Measurements from ENCODE around the gene ZNF879. TPM values are rescaled to one million over a fixed set of nuclear protein-coding genes. Genes with fewer than 3 reads are reported as not detected.

Gene ZNF879
- total and polyA plus RNA-seq, 7 donors = 1.9 to 6.6 (median 3.0) TPM

DNA sequence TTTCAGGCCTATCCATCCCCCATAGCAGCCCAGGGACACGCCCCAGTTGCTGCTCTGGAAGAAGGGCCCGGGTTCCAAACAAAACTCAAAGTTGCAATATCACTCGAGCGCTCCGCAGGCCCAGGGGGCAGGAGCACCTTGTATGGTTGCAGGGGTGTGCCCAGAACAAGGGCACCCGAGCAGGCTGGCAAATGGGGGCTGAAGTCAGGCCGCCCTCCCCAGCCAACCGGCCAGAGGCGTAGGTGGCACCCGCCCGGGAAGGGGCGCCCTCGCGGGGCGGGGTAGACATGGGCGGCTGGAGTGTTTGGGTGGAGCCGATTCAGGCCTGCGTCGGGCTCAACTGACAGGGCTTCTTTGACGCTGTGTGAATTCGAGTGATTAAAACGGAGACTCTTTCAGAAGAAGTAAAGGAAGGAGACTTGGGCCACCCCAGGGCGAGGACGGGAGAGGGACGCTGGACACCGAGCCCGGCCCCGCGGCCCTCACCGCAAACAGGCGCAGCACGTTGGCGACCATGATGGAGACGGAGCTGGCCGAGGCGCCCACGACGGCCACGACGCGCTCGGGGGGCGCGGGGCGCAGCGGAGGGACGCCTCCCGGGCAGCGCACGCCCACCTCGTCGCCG, 29.5 kb upstream of the ZNF879 start:
- intact Hi-C loops (cut with DNase I) = no loop called here
- TF ChIP-seq CTCF (IDR thresholded peaks at IDR 0.05) = no peak
- 21 to 27% (median 23%) methylated on average over 34 to 53 of the region's 53 CpGs for WGBS, 3 donors
- Histone ChIP-seq H3K4me3 (no peak overlapping the region), H3K9me3 (no peaks in the 10 kb centered on the region), H3K27me3 (ENCODE audit: insufficient read depth in 3 of 3, low read length in 2 of 3) (peaks cover 0 to 38% (median 22%) of the 10 kb centered on the region in 3 donors), H3K4me1 (no peaks in the 10 kb centered on the region), H3K27ac (no peak overlapping the region), H3K36me3 (ENCODE audit: insufficient read depth in 1 of 2, low read depth in 1 of 2) (no peaks in the 10 kb centered on the region)
- no peak for ATAC-seq
- DNase-seq = no peak

GRCh38 chr5:178994580-178995340, 28.8 kb upstream of the ZNF879 start, which contains the start of gene GRM6:
TSS of gene GRM6 (minus strand) at chr5:178995320. CDS start at chr5:178994944, 376 bp downstream.
- Histone ChIP-seq H3K4me3 (no peak within 1 kb of the TSS), H3K27ac (no peak within 1 kb of the TSS), H3K9me3 (no peaks in the 10 kb centered on the region)

GRCh38 chr5:178995341-178995690, 28.3 kb upstream of the ZNF879 start:
- Histone ChIP-seq H3K27ac (no peak overlapping the region), H3K9me3 (peaks cover 3% of the 10 kb centered on the region), H3K36me3 (ENCODE audit: insufficient read depth in 1 of 2, low read depth in 1 of 2) (no peaks in the 10 kb centered on the region), H3K4me1 (no peaks in the 10 kb centered on the region), H3K27me3 (ENCODE audit: insufficient read depth in 3 of 3, low read length in 2 of 3) (peaks cover 0 to 38% (median 22%) of the 10 kb centered on the region in 3 donors), H3K4me3 (no peak overlapping the region)
- intact Hi-C loops (cut with DNase I) = no loop called here
- DNase-seq (no peak), ATAC-seq (no peak)
- no peak for TF ChIP-seq CTCF (IDR thresholded peaks at IDR 0.05)
- 8 to 12% (median 11%) methylated on average over 6 of the region's 6 CpGs for WGBS, 3 donors

More at GRCh38 chr5:178994580-178995340, 28.8 kb upstream of the ZNF879 start, which contains the start of gene GRM6:
- Histone ChIP-seq H3K4me1 (no peaks in the 10 kb centered on the region), H3K27me3 (ENCODE audit: insufficient read depth in 3 of 3, low read length in 2 of 3) (peaks cover 0 to 38% (median 22%) of the 10 kb centered on the region in 3 donors), H3K36me3 (ENCODE audit: insufficient read depth in 1 of 2, low read depth in 1 of 2) (no peaks in the 10 kb centered on the region)
- DNase-seq (no peak), ATAC-seq (no peak)
- 1 to 2% (median 1%) methylated on average over 41 to 97 of the region's 97 CpGs for WGBS, 3 donors
- intact Hi-C loops (cut with DNase I) = no loop called here
- no peak for TF ChIP-seq CTCF (IDR thresholded peaks at IDR 0.05)

DNA sequence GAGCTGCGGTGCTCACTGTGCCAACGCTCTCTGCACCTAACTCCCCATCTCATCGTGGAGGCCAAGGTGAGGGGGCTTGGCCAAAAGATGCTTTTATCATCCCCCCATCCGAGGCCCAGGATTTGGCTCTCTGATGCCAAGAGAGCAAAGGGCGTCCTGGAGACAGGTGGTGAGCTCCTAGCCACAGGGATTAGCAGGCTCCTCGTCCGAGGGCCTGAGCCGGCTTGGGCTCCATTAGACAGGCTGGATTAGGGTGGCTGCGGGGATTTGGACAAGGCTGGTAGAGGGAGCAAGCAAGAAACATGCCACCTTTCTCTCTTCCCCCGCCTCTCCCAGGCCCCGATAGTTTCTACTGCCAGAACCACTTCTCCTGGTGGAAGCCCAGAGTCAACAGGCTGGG, 27.4 kb upstream of the ZNF879 start:
- no peaks in the 10 kb centered on the region for H3K4me1 ChIP-seq
- peaks cover 0 to 38% (median 20%) of the 10 kb centered on the region in 3 donors for H3K27me3 ChIP-seq (ENCODE audit: insufficient read depth in 3 of 3, low read length in 2 of 3)
- H3K36me3 ChIP-seq (ENCODE audit: insufficient read depth in 1 of 2, low read depth in 1 of 2) = no peaks in the 10 kb centered on the region
- peaks cover 3% of the 10 kb centered on the region for H3K9me3 ChIP-seq
- DNase-seq = no peak
- TF ChIP-seq CTCF (IDR thresholded peaks at IDR 0.05) = no peak
- no peak overlapping the region for H3K27ac ChIP-seq
- H3K4me3 ChIP-seq = no peak overlapping the region
- 39 to 51% (median 49%) methylated on average over 11 of the region's 11 CpGs for WGBS, 3 donors
- intact Hi-C loops (cut with DNase I) = no loop called here
- ATAC-seq = no peak
